HTERT RPE-1 (cell line): ENCODE data around the gene SLIT3.

Experiments used
- in situ Hi-C: fragments of 300-500 bp; cut with MboI; formaldehyde crosslinking; loops from 4 replicates; pipeline ENCODE4 v1.14.3; 2020; ENCODE audit warnings: low sequenced_read_pairs

Gene SLIT3

GRCh38 chr5:168726342-168726741 is 574.6 kb downstream of the SLIT3 start:
- in situ Hi-C loops = no loop called here

- in situ Hi-C loops = no loop called here
These were observed 576.7 kb downstream of the SLIT3 start for GRCh38 chr5:168724227-168724626.

- in situ Hi-C loops = no loop called here
These were observed 577.9 kb downstream of the SLIT3 start for GRCh38 chr5:168723037-168723436.

GRCh38 chr5:168721966-168722365 is 579.0 kb downstream of the SLIT3 start:
- in situ Hi-C loops = no loop called here

- in situ Hi-C loops = no loop called here
These were observed 579.8 kb downstream of the SLIT3 start for GRCh38 chr5:168721002-168721753.

GRCh38 chr5:168720575-168720974 is 580.4 kb downstream of the SLIT3 start:
- in situ Hi-C loops = no loop called here

- in situ Hi-C loops = no loop called here
These were observed 586.9 kb downstream of the SLIT3 start for GRCh38 chr5:168714046-168714445.

- in situ Hi-C loops = no loop called here
These were observed 587.9 kb downstream of the SLIT3 start for GRCh38 chr5:168713051-168713450.

- in situ Hi-C loops = no loop called here
These were observed 588.5 kb downstream of the SLIT3 start for GRCh38 chr5:168712280-168712924.

GRCh38 chr5:168710706-168711105 is 590.2 kb downstream of the SLIT3 start:
- in situ Hi-C loops = no loop called here

- in situ Hi-C loops = no loop called here
These were observed 592.9 kb downstream of the SLIT3 start for GRCh38 chr5:168707716-168708695.

GRCh38 chr5:168706655-168707069 is 594.3 kb downstream of the SLIT3 start:
- in situ Hi-C loops = no loop called here

- in situ Hi-C loops = no loop called here
These were observed 595.6 kb downstream of the SLIT3 start for GRCh38 chr5:168705321-168705720.

GRCh38 chr5:168702511-168702910 is 598.4 kb downstream of the SLIT3 start:
- in situ Hi-C loops = no loop called here

GRCh38 chr5:168701641-168702040 is 599.3 kb downstream of the SLIT3 start:
- in situ Hi-C loops = no loop called here

GRCh38 chr5:168699002-168699401 is 601.9 kb downstream of the SLIT3 start:
- in situ Hi-C loops = no loop called here

GRCh38 chr5:168697034-168697720 is 603.8 kb downstream of the SLIT3 start:
- in situ Hi-C loops = no loop called here

GRCh38 chr5:168696611-168697010 is 604.3 kb downstream of the SLIT3 start:
- in situ Hi-C loops = no loop called here

GRCh38 chr5:168695301-168695835 is 605.6 kb downstream of the SLIT3 start:
- in situ Hi-C loops = no loop called here

- in situ Hi-C loops = no loop called here
These were observed 606.6 kb downstream of the SLIT3 start for GRCh38 chr5:168694289-168694688.
